ENCODE results near the gene DYTN.

DYTN gene

GRCh38 chr2:206700156-206700555 lies 18.0 kb downstream of the DYTN start:
- peaks cover 0 to 55% (median 0%) of the 10 kb centered on the region in 3 experiments for H3K27me3 ChIP-seq (ENCODE audit: control insufficient read depth in 3 of 3, insufficient read depth in 3 of 3, low read depth in 1 of 3, low read length in 3 of 3)
- no peak overlapping the region for H3K4me3 ChIP-seq (ENCODE audit: low read length in 2 of 2)
- H3K4ac ChIP-seq (ENCODE audit: low read length): no peak overlapping the region
- H3K23ac ChIP-seq (ENCODE audit: low read depth, low read length, poor library complexity): no peak overlapping the region
- H3K18ac ChIP-seq (ENCODE audit: low read length): no peak overlapping the region
- H3K14ac ChIP-seq (ENCODE audit: low read length): no peak overlapping the region
- H3K27ac ChIP-seq (replicated peaks; ENCODE audit: low read length): no peak overlapping the region
- no peak overlapping the region for H4K8ac ChIP-seq (ENCODE audit: low read depth, low read length)
- no peaks in the 10 kb centered on the region for H3K9me3 ChIP-seq (replicated peaks in 1 of 2; ENCODE audit: control insufficient read depth in 2 of 2, insufficient read depth in 1 of 2, low read depth in 1 of 2, low read length in 2 of 2)
- H2AK5ac ChIP-seq (ENCODE audit: low read depth, low read length): no peak overlapping the region
- H2BK120ac ChIP-seq (ENCODE audit: low read depth, low read length): no peak overlapping the region
- H3K79me1 ChIP-seq (ENCODE audit: low read depth, low read length): no peaks in the 10 kb centered on the region
- no peak overlapping the region for H2BK5ac ChIP-seq (ENCODE audit: low read length)
- no peak overlapping the region for H2BK15ac ChIP-seq (ENCODE audit: low read length)
- no peak for DNase-seq (ENCODE audit: low spot score)
- no peak overlapping the region for H2BK12ac ChIP-seq (ENCODE audit: low read length)
- H3K4me1 ChIP-seq (ENCODE audit: control insufficient read depth in 2 of 2, insufficient read depth in 1 of 2, low read depth in 1 of 2, low read length in 2 of 2): peaks cover 0 to 1% of the 10 kb centered on the region in 2 donors
- no peak overlapping the region for H3K9ac ChIP-seq (ENCODE audit: low read depth, low read length, poor library complexity)
- peak overlapping the region; percentile 34 for H2AFZ ChIP-seq (ENCODE audit: low read length)
- no peak overlapping the region for H4K91ac ChIP-seq (ENCODE audit: low read depth, low read length, poor library complexity)
- WGBS, 2 donors (ENCODE audit: extremely low coverage in 2 of 2, insufficient read length in 2 of 2, insufficient replicate concordance in 1 of 2): no CpG with 5 or more reads among the region's 8 CpGs
- no peak overlapping the region for H3K4me2 ChIP-seq (ENCODE audit: insufficient read depth, low read length, poor library complexity, severe bottlenecking)
- no peaks in the 10 kb centered on the region for H3K36me3 ChIP-seq (replicated peaks in 1 of 2; ENCODE audit: control insufficient read depth in 2 of 2, insufficient read depth in 2 of 2, low read length in 2 of 2)

GRCh38 chr2:206698811-206699210 lies 19.4 kb downstream of the DYTN start:
- Histone ChIP-seq H3K9ac (ENCODE audit: low read depth, low read length, poor library complexity) (no peak overlapping the region), H2BK120ac (ENCODE audit: low read depth, low read length) (no peak overlapping the region), H3K27me3 (ENCODE audit: control insufficient read depth in 3 of 3, insufficient read depth in 3 of 3, low read depth in 1 of 3, low read length in 3 of 3) (peaks cover 0 to 47% (median 0%) of the 10 kb centered on the region in 3 experiments), H2AK5ac (ENCODE audit: low read depth, low read length) (no peak overlapping the region), H3K4me2 (ENCODE audit: insufficient read depth, low read length, poor library complexity, severe bottlenecking) (no peak overlapping the region), H3K14ac (ENCODE audit: low read length) (no peak overlapping the region), H4K91ac (ENCODE audit: low read depth, low read length, poor library complexity) (no peak overlapping the region), H3K36me3 (replicated peaks in 1 of 2; ENCODE audit: control insufficient read depth in 2 of 2, insufficient read depth in 2 of 2, low read length in 2 of 2) (no peaks in the 10 kb centered on the region), H3K4ac (ENCODE audit: low read length) (no peak overlapping the region), H3K23ac (ENCODE audit: low read depth, low read length, poor library complexity) (no peak overlapping the region), H4K8ac (ENCODE audit: low read depth, low read length) (no peak overlapping the region), H3K4me3 (ENCODE audit: low read length in 2 of 2) (no peak overlapping the region), H3K27ac (replicated peaks; ENCODE audit: low read length) (no peak overlapping the region), H3K9me3 (replicated peaks in 1 of 2; ENCODE audit: control insufficient read depth in 2 of 2, insufficient read depth in 1 of 2, low read depth in 1 of 2, low read length in 2 of 2) (no peaks in the 10 kb centered on the region), H2BK15ac (ENCODE audit: low read length) (no peak overlapping the region), H3K18ac (ENCODE audit: low read length) (no peak overlapping the region), H3K4me1 (ENCODE audit: control insufficient read depth in 2 of 2, insufficient read depth in 1 of 2, low read depth in 1 of 2, low read length in 2 of 2) (peaks cover 0 to 1% of the 10 kb centered on the region in 2 donors), H3K79me1 (ENCODE audit: low read depth, low read length) (no peaks in the 10 kb centered on the region), H2BK12ac (ENCODE audit: low read length) (no peak overlapping the region), H2AFZ (ENCODE audit: low read length) (no peak overlapping the region), H2BK5ac (ENCODE audit: low read length) (no peak overlapping the region)
- no peak for DNase-seq (ENCODE audit: low spot score)
- no CpG with 5 or more reads among the region's 3 CpGs for WGBS, 2 donors (ENCODE audit: extremely low coverage in 2 of 2, insufficient read length in 2 of 2, insufficient replicate concordance in 1 of 2)

- Histone ChIP-seq H3K4me1 (ENCODE audit: control insufficient read depth in 2 of 2, insufficient read depth in 1 of 2, low read depth in 1 of 2, low read length in 2 of 2) (peaks cover 0 to 1% of the 10 kb centered on the region in 2 donors), H4K91ac (ENCODE audit: low read depth, low read length, poor library complexity) (no peak overlapping the region), H2BK120ac (ENCODE audit: low read depth, low read length) (no peak overlapping the region), H3K4me3 (ENCODE audit: low read length in 2 of 2) (no peak overlapping the region), H3K79me1 (ENCODE audit: low read depth, low read length) (no peaks in the 10 kb centered on the region), H3K9ac (ENCODE audit: low read depth, low read length, poor library complexity) (no peak overlapping the region), H2AK5ac (ENCODE audit: low read depth, low read length) (no peak overlapping the region), H2BK5ac (ENCODE audit: low read length) (no peak overlapping the region), H3K14ac (ENCODE audit: low read length) (no peak overlapping the region), H4K8ac (ENCODE audit: low read depth, low read length) (no peak overlapping the region), H3K27me3 (ENCODE audit: control insufficient read depth in 3 of 3, insufficient read depth in 3 of 3, low read depth in 1 of 3, low read length in 3 of 3) (peaks cover 0 to 47% (median 0%) of the 10 kb centered on the region in 3 experiments), H2BK12ac (ENCODE audit: low read length) (no peak overlapping the region), H3K9me3 (replicated peaks in 1 of 2; ENCODE audit: control insufficient read depth in 2 of 2, insufficient read depth in 1 of 2, low read depth in 1 of 2, low read length in 2 of 2) (no peaks in the 10 kb centered on the region), H3K23ac (ENCODE audit: low read depth, low read length, poor library complexity) (no peak overlapping the region), H3K4ac (ENCODE audit: low read length) (no peak overlapping the region), H3K4me2 (ENCODE audit: insufficient read depth, low read length, poor library complexity, severe bottlenecking) (no peak overlapping the region), H3K36me3 (replicated peaks in 1 of 2; ENCODE audit: control insufficient read depth in 2 of 2, insufficient read depth in 2 of 2, low read length in 2 of 2) (no peaks in the 10 kb centered on the region), H2AFZ (ENCODE audit: low read length) (no peak overlapping the region), H3K18ac (ENCODE audit: low read length) (no peak overlapping the region), H3K27ac (replicated peaks; ENCODE audit: low read length) (no peak overlapping the region), H2BK15ac (ENCODE audit: low read length) (no peak overlapping the region)
- DNase-seq (ENCODE audit: low spot score): no peak
Measured at GRCh38 chr2:206696910-206697309, 21.3 kb downstream of the DYTN start.

- no peaks in the 10 kb centered on the region for H3K36me3 ChIP-seq (replicated peaks in 1 of 2; ENCODE audit: control insufficient read depth in 2 of 2, insufficient read depth in 2 of 2, low read length in 2 of 2)
- no peak overlapping the region for H2BK5ac ChIP-seq (ENCODE audit: low read length)
- no peaks in the 10 kb centered on the region for H3K4me1 ChIP-seq (ENCODE audit: control insufficient read depth in 2 of 2, insufficient read depth in 1 of 2, low read depth in 1 of 2, low read length in 2 of 2)
- H3K23ac ChIP-seq (ENCODE audit: low read depth, low read length, poor library complexity): no peak overlapping the region
- no peak overlapping the region for H2BK120ac ChIP-seq (ENCODE audit: low read depth, low read length)
- no peak overlapping the region for H4K8ac ChIP-seq (ENCODE audit: low read depth, low read length)
- H3K14ac ChIP-seq (ENCODE audit: low read length): no peak overlapping the region
- no peak overlapping the region for H3K18ac ChIP-seq (ENCODE audit: low read length)
- H3K9me3 ChIP-seq (replicated peaks in 1 of 2; ENCODE audit: control insufficient read depth in 2 of 2, insufficient read depth in 1 of 2, low read depth in 1 of 2, low read length in 2 of 2): no peaks in the 10 kb centered on the region
- no peak overlapping the region for H3K4me2 ChIP-seq (ENCODE audit: insufficient read depth, low read length, poor library complexity, severe bottlenecking)
- H3K4me3 ChIP-seq (ENCODE audit: low read length in 2 of 2): no peak overlapping the region
- peaks cover 0 to 38% (median 0%) of the 10 kb centered on the region in 3 experiments for H3K27me3 ChIP-seq (ENCODE audit: control insufficient read depth in 3 of 3, insufficient read depth in 3 of 3, low read depth in 1 of 3, low read length in 3 of 3)
- no peak overlapping the region for H3K9ac ChIP-seq (ENCODE audit: low read depth, low read length, poor library complexity)
- no peaks in the 10 kb centered on the region for H3K79me1 ChIP-seq (ENCODE audit: low read depth, low read length)
- H2BK12ac ChIP-seq (ENCODE audit: low read length): no peak overlapping the region
- H3K4ac ChIP-seq (ENCODE audit: low read length): no peak overlapping the region
- no CpG with 5 or more reads among the region's 5 CpGs for WGBS, 2 donors (ENCODE audit: extremely low coverage in 2 of 2, insufficient read length in 2 of 2, insufficient replicate concordance in 1 of 2)
- no peak overlapping the region for H2AK5ac ChIP-seq (ENCODE audit: low read depth, low read length)
- H4K91ac ChIP-seq (ENCODE audit: low read depth, low read length, poor library complexity): no peak overlapping the region
- H3K27ac ChIP-seq (replicated peaks; ENCODE audit: low read length): no peak overlapping the region
- H2AFZ ChIP-seq (ENCODE audit: low read length): no peak overlapping the region
- DNase-seq (ENCODE audit: low spot score): peak; percentile 73
- no peak overlapping the region for H2BK15ac ChIP-seq (ENCODE audit: low read length)
Measured at GRCh38 chr2:206693399-206694137, 24.6 kb downstream of the DYTN start.

Data from neuronal stem cell (in vitro differentiated cells).